Parietal lobe (tissue), 1 donor: ENCODE data around the gene VCY. TPM values are rescaled to one million over a fixed set of nuclear protein-coding genes. Genes with fewer than 3 reads are reported as not detected.

Source experiments
- total RNA-seq: library from RNA; depleted of rRNA; stranded (reverse); fragments of >200 nt; gene quantifications from one replicate; pipeline ENCODE4 v1.2.3, GENCODE V29; 2014

The VCY gene
- total RNA-seq, result not detected

GRCh38 chrY:13986373-13986772, at the start of gene VCY:
VCY (minus strand) TSS chrY:13986473; CDS start chrY:13986440, 33 bp downstream.

Other genes with a start within 250 kb of the VCY start
- not detected for gene VCY1B, start 69.8 kb upstream of the VCY start, total RNA-seq